GM19099 (cell line): ENCODE results near the gene GSTM3.

ENCODE experiments used
- POLR2A ChIP-seq: IDR thresholded peaks from 3 replicates; pipeline ENCODE4 v1.6.1; 2011; ENCODE audit warnings: low read depth; ENCODE audit not compliant: insufficient read length; ENCODE audit errors: extremely low read depth

Gene GSTM3

DNA sequence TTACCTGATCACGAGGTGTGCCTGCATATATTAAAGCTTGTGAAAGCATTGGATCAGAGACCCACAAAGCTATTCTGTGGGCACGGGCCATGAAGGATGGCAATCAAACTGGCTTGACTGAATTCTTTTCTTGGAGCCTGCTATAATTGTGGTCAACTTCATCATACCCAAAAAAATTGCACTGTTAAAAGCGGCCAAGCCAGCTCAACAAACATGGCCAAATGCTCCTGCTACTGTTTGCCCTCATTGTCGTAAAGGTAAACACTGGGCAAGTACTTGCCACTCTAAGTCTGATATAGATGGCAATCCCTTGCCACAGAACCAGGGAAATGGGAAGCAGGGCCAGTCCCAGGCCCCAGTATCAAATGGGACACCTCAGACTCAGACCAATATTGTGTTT is 35.4 kb downstream of the GSTM3 start:
- no peak for TF ChIP-seq POLR2A

DNA sequence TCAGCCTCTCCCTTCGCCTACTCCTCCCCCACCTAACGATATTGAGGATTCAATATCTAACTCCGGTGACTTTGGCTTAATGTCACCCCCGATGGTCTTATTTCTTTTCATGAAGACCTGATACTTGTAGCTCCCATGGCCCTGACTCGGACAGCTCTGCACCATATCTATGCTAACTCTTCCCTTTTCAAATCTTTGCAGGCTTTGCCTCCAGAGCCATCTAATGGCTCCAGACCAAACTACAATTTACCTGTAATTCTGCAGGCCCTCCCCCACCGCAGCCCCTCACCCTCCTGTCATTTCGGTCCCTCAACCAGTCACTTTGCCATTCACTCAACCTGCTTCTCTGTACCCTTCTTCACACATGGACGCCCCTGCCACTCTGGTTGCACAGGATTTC is 36.7 kb downstream of the GSTM3 start:
- no peak for TF ChIP-seq POLR2A

DNA sequence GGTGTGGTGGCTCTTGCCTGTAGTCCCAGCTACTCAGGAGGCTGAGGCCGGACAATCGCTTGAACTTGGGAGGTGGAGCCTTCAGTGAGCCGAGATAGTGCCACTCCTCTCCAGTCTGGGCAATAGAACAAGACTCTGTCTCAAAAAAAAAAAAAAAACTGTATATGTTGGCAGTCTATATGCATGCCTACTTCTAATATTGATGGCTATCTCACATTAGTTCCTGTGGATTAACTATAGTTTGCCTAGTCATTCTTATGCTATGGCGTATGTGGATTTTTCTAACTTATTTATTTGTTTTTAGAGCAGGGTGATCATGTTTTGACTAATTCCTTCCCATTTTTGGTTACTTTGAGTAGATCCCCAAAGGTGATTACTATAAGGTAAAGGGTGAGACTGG is 43.8 kb downstream of the GSTM3 start:
- no peak for TF ChIP-seq POLR2A

GRCh38 chr1:109691759-109692158 is 49.1 kb downstream of the GSTM3 start:
- TF ChIP-seq POLR2A: no peak

GRCh38 chr1:109689844-109690405 is 50.9 kb downstream of the GSTM3 start:
- TF ChIP-seq POLR2A: no peak

GRCh38 chr1:109687641-109688499 is 53.0 kb downstream of the GSTM3 start, which contains the start of gene GSTM1:
TSS of gene GSTM1 (plus strand) at chr1:109687817. CDS start at chr1:109687874, 57 bp downstream.
- peak; percentile 82 for TF ChIP-seq POLR2A
